Choroid plexus epithelial cell (primary cell): ENCODE data around the gene TANC1.

Source experiments
- DNase-seq: peaks from one replicate; pipeline ENCODE4 v3.0.0-alpha.2; 2010; ENCODE audit warnings: low read depth
- H3K4me3 ChIP-seq: 2 replicates; pipeline ENCODE4 v1.5.1; 2011; ENCODE audit warnings: low read depth, mild to moderate bottlenecking, control low read depth, low read length, moderate library complexity
- CTCF ChIP-seq: conservative IDR thresholded peaks from 2 replicates; pipeline ENCODE4 v1.5.1; 2011; ENCODE audit warnings: low read depth, mild to moderate bottlenecking, control low read depth, inconsistent platforms, low read length, moderate library complexity

Gene TANC1

GRCh38 chr2:158967114-158967730 is 1.2 kb upstream of the TANC1 start:
- no peak for TF ChIP-seq CTCF
- H3K4me3 ChIP-seq = peak overlapping the region; percentile 77
- peak; percentile 37 for DNase-seq

GRCh38 chr2:158967731-158968395 is 577 bp upstream of the TANC1 start:
- TF ChIP-seq CTCF = no peak
- H3K4me3 ChIP-seq = peak overlapping the region; percentile 77
- peak; percentile 56 for DNase-seq

- H3K4me3 ChIP-seq = peak overlapping the region; percentile 77
- TF ChIP-seq CTCF = no peak
- no peak for DNase-seq
Observed at GRCh38 chr2:158969162-158969714, 798 bp downstream of the TANC1 start.

DNA sequence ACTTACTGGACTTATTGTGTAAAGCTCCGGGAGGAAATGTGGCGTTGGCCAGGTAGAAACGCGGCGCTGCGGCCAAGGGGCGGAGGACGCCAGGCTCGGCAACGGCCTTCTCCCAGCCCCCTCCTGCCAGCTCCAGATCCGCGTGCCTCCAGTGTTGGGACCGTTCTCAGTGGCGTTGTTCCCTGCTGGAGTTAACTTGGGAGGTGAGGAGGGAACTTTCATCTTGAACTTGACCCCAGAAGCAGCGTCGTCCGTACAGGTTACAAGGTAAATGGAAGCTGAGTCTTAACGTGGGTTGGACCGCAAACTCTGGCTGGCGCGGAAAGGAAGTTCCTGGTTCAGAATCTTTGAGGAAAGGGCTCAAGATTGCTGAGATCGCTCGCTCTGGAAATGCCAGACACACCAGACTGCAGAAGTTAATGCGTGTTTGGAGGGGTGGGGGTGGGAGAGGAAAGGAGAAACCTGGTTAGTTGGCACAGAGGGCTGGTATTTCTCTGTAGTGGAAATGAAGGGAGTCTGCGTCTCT is 1.3 kb downstream of the TANC1 start:
- H3K4me3 ChIP-seq = peak overlapping the region; percentile 77
- no peak for TF ChIP-seq CTCF
- DNase-seq = no peak

DNA sequence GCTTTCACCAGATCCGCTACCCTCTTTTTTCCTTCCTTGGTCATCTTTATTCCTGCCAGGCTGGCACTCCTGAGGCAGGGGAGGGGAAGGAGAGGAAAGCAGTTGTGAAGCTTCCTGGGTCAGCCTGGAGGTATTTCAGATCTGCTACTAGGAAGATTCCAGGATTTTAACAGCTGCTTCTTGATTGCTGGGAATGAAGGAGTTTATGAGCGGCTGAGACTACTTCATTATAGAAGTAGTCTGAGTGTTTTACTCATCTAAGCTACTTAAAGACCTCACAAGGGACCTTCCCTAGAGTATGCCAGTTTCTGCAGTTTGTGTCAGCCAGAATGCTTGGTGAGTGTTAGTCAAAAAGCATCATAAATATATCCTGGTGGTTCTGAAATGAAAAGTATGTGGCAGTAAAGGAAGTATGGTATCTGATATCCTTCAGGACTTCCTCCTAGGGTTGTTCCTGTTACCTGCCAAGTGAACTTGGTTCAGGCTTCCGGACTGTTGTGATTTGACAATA is 1.9 kb downstream of the TANC1 start:
- no peak for TF ChIP-seq CTCF
- H3K4me3 ChIP-seq = peak overlapping the region; percentile 77
- DNase-seq = no peak

DNA sequence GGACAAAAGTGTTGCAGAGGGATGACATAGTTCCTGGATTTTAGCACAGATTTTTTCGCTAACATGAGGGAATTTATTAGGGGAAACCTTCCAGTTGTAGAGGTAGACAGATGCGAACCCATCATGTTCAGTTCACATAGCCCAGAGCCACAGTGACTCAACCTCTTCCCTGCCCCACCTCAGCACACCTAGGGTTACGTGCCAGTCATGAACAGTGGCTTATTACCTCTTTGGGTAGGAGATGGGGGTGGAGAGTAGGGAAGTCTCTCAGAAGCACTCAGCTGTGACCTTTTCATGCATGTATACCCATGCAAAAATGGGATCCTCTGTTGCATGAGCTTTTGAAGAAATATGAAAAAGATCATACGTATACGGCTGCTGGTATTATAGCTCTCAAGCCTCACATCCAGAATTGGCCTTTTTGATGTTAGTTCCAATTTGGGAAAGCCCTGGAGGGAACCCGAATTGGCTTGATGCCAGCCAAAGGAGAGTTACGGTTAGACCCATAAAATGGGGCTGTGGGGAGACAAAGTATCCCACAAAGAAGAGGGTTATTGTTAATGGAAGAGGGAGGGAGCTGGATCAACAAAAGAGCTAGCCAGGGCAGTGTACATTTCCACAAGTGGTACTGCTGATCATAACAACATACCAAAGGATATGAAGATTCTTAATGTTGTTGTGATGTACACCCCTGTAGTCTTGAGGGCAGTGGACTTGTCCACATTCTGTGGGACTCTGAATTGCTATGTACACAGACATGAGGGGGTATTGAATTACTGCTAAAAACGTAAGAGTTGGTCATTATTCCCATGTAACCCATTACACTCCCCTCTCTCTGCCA is 4.9 kb downstream of the TANC1 start:
- H3K4me3 ChIP-seq = no peak overlapping the region
- TF ChIP-seq CTCF = no peak
- DNase-seq = peak; percentile 89
